DOHH2 (cell line): ENCODE results near the gene ZNF23.

Experiments
- H3F3A ChIP-seq: fragments of 200-600 bp; sonication (generic), shearing (Covaris generic); 2 replicates; pipeline ENCODE4 v1.6.0; 2016; ENCODE audit warnings: antibody characterized with exemption, mild to moderate bottlenecking; ENCODE audit not compliant: control insufficient read depth, insufficient read depth
- H3K27ac ChIP-seq: fragments of 200-600 bp; sonication (generic); 2 replicates; pipeline ENCODE4 v1.5.1; 2014; ENCODE audit warnings: low read depth, mild to moderate bottlenecking, low read length, moderate library complexity
- H3K27me3 ChIP-seq: fragments of 200-600 bp; sonication (generic); 2 replicates; pipeline ENCODE4 v1.6.1; 2014; ENCODE audit warnings: mild to moderate bottlenecking, low read length, mixed read lengths; ENCODE audit not compliant: control insufficient read depth
- H3K36me3 ChIP-seq: fragments of 200-600 bp; sonication (generic); 2 replicates; pipeline ENCODE4 v1.6.1; 2014; ENCODE audit warnings: mild to moderate bottlenecking, low read length, moderate library complexity, mixed read lengths; ENCODE audit not compliant: control insufficient read depth
- H3K4me1 ChIP-seq: fragments of 200-600 bp; sonication (generic); 2 replicates; pipeline ENCODE4 v1.6.1; 2014; ENCODE audit warnings: mild to moderate bottlenecking, low read length, mixed read lengths; ENCODE audit not compliant: control insufficient read depth
- H3K4me2 ChIP-seq: fragments of 200-600 bp; sonication (generic); 2 replicates; pipeline ENCODE4 v1.6.0; 2014; ENCODE audit warnings: mild to moderate bottlenecking, low read length, moderate library complexity
- H3K4me3 ChIP-seq: fragments of 200-600 bp; sonication (generic); 2 replicates; pipeline ENCODE4 v1.5.1; 2014; ENCODE audit warnings: mild to moderate bottlenecking, low read length, mixed read lengths
- H3K79me2 ChIP-seq: fragments of 200-600 bp; sonication (generic); 2 replicates; pipeline ENCODE4 v1.6.1; 2014; ENCODE audit warnings: mild to moderate bottlenecking, low read length, mixed read lengths; ENCODE audit not compliant: control insufficient read depth
- H3K9me2 ChIP-seq: fragments of 200-600 bp; sonication (generic); replicated peaks from 2 replicates; pipeline ENCODE4 v1.6.1; 2014; ENCODE audit warnings: mild to moderate bottlenecking, low read length, mixed read lengths; ENCODE audit not compliant: control insufficient read depth
- H3K9me3 ChIP-seq: fragments of 200-600 bp; sonication (generic); 2 replicates; pipeline ENCODE4 v1.6.1; 2014; ENCODE audit warnings: antibody characterized with exemption, low read length, mixed read lengths; ENCODE audit not compliant: control insufficient read depth, insufficient read depth
- H4K20me1 ChIP-seq: fragments of 200-600 bp; sonication (generic); 2 replicates; pipeline ENCODE4 v1.6.0; 2014; ENCODE audit warnings: low read depth, mild to moderate bottlenecking, antibody characterized with exemption, low read length, moderate library complexity; ENCODE audit not compliant: control insufficient read depth, insufficient read depth
- EZH2phosphoT487 ChIP-seq: fragments of 200-600 bp; sonication (generic); IDR thresholded peaks from 2 replicates; pipeline ENCODE4 v1.6.1; 2017; ENCODE audit warnings: borderline replicate concordance, mild to moderate bottlenecking, antibody characterized with exemption, low read length, moderate library complexity, mixed read lengths
- TF ChIP-seq, protein P1 (sequence below): fragments of 200-600 bp; sonication (generic); IDR thresholded peaks from one replicate; pipeline ENCODE4 v1.5.1; 2014; ENCODE audit warnings: antibody characterized with exemption, mild to moderate bottlenecking, low read depth, low read length; ENCODE audit not compliant: poor library complexity, severe bottlenecking

ZNF23 gene

DNA sequence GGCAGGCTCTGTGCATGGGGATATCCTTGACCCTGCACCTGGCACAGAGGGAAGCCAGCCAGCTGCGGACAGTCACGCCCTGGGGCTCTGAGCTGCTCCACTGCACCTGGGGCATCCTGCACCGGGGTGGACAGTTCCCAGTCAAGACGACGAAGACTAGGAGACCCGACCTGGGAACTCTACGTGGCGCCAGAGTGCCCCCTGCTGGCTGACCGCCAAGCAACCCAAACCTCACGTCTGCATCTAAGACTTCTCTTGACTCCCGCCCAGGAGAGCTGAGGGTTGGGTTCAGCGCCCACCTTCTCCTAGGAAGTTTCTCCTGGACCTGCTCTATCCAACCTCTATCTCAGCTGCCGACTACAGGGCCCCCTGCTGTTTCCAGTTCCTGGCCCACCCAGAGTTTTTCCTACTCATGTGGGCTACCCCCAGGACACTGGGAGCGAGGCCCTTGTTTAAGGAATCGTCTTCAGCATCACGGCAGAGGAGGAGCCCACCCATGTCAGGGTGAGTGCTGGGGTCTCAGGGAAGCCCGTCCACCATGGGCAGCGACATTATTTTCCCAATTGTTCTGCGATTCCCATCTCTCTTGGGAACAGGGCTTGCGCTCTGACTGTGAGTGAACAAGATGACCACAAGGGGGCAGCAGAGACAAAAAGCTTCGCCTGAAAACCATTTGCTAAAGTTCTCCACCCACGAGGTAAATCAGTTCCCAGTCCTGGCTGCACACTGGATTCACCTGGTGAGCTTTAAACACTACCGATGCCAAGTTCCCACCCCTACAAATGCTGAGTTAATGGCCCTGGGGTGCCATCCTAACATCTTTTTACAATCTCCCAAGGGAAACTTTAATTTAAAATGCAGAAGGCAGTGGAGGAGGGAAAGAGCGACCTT, 49.5 kb downstream of the ZNF23 start:
- no peaks in the 10 kb centered on the region for H3K36me3 ChIP-seq
- no peaks in the 10 kb centered on the region for H3K9me3 ChIP-seq
- TF ChIP-seq, protein P1, sequence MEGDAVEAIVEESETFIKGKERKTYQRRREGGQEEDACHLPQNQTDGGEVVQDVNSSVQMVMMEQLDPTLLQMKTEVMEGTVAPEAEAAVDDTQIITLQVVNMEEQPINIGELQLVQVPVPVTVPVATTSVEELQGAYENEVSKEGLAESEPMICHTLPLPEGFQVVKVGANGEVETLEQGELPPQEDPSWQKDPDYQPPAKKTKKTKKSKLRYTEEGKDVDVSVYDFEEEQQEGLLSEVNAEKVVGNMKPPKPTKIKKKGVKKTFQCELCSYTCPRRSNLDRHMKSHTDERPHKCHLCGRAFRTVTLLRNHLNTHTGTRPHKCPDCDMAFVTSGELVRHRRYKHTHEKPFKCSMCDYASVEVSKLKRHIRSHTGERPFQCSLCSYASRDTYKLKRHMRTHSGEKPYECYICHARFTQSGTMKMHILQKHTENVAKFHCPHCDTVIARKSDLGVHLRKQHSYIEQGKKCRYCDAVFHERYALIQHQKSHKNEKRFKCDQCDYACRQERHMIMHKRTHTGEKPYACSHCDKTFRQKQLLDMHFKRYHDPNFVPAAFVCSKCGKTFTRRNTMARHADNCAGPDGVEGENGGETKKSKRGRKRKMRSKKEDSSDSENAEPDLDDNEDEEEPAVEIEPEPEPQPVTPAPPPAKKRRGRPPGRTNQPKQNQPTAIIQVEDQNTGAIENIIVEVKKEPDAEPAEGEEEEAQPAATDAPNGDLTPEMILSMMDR, result peak; percentile 96
- no peak for TF ChIP-seq EZH2phosphoT487
- no peaks in the 10 kb centered on the region for H3K79me2 ChIP-seq
- H3K4me3 ChIP-seq, result no peak overlapping the region
- H3K27ac ChIP-seq, result no peak overlapping the region
- H3K4me2 ChIP-seq, result peak overlapping the region; percentile 29
- no peaks in the 10 kb centered on the region for H3F3A ChIP-seq
- no peaks in the 10 kb centered on the region for H4K20me1 ChIP-seq
- peaks cover 7% of the 10 kb centered on the region for H3K27me3 ChIP-seq
- H3K9me2 ChIP-seq, result no peaks in the 10 kb centered on the region
- H3K4me1 ChIP-seq, result peaks cover 8% of the 10 kb centered on the region

DNA sequence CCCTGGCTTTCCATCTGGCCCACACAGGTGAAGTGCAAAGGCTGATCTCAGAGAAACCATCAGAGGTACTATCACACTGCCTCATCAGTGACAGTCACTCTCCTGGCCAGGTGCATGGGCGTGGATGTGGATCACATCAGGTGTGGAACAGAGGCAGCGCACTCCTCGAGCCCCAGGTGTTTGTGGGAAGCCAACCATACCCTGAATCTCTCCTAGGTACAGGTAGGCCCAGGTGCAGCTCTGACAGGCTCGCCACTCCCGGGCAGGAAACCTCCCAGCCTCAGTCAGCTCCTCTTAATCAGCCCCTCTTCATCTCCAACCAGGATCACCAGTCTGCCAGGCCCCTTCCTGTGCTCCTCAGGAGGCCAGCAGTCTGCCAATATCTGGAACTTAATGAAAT, 51.9 kb downstream of the ZNF23 start:
- TF ChIP-seq, protein P1, result no peak
- TF ChIP-seq EZH2phosphoT487, result no peak

DNA sequence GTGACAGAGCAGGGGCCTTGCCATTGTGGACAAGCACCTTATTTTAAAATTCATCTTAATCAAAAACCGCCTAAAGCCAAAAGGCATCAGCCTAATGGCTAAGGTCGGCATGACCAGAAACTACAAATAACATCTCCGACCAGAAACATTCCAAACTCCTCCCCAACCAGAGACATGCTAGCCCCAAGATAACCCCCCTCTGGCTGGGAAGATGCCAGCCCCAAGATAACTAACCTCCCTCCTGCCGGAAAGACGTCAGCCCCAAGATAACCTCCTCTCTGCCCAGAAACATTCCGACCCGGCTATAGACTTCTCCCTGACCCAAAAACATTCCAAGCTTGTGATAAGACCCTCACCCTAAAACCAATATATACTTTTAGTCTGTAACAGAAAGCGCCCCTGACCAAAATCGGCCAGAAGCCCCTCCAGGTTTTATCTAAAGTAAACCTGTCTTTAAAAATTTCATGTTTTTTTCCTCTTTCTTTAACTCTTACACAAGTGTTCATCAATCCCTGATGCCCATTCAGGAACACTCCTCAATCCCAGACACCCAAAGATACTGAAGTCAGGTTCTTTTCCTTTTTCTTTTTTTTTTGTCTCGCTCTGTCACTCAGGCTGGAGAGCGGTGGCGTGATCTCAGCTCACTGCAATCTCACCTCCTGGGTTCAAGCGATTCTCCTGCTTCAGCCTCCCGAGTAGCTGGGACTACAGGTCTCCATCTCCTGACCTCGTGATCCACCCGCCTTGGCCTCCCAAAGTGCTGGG, 52.9 kb downstream of the ZNF23 start:
- Histone ChIP-seq H3F3A (no peaks in the 10 kb centered on the region), H3K36me3 (no peaks in the 10 kb centered on the region), H3K4me1 (peaks cover 8% of the 10 kb centered on the region), H3K27ac (no peak overlapping the region), H3K9me2 (no peaks in the 10 kb centered on the region), H3K9me3 (no peaks in the 10 kb centered on the region), H4K20me1 (no peaks in the 10 kb centered on the region), H3K4me2 (no peak overlapping the region), H3K27me3 (no peaks in the 10 kb centered on the region), H3K4me3 (no peak overlapping the region), H3K79me2 (no peaks in the 10 kb centered on the region)
- TF ChIP-seq, protein P1, result no peak
- no peak for TF ChIP-seq EZH2phosphoT487

More for the DNA sequence above, 51.9 kb downstream of the ZNF23 start:
- H3K27ac ChIP-seq, result no peak overlapping the region
- no peak overlapping the region for H3K4me2 ChIP-seq
- H3K4me3 ChIP-seq, result no peak overlapping the region
- no peaks in the 10 kb centered on the region for H4K20me1 ChIP-seq
- peaks cover 8% of the 10 kb centered on the region for H3K4me1 ChIP-seq
- H3K9me3 ChIP-seq, result no peaks in the 10 kb centered on the region
- no peaks in the 10 kb centered on the region for H3K36me3 ChIP-seq
- H3F3A ChIP-seq, result no peaks in the 10 kb centered on the region
- H3K79me2 ChIP-seq, result no peaks in the 10 kb centered on the region
- H3K9me2 ChIP-seq, result no peaks in the 10 kb centered on the region
- H3K27me3 ChIP-seq, result no peaks in the 10 kb centered on the region
